Activated T-cell treated with anti-CD3 and anti-CD28 coated beads for 48 hours (primary cell): ENCODE data around the gene BDKRB1.

ENCODE experiments used
- DNase-seq: peaks from one replicate; pipeline ENCODE4 v3.0.0-alpha.2; 2020; ENCODE audit warnings: low read depth

The BDKRB1 gene

GRCh38 chr14:96281486-96281885 is 25.5 kb downstream of the BDKRB1 start:
- DNase-seq = no peak

DNA sequence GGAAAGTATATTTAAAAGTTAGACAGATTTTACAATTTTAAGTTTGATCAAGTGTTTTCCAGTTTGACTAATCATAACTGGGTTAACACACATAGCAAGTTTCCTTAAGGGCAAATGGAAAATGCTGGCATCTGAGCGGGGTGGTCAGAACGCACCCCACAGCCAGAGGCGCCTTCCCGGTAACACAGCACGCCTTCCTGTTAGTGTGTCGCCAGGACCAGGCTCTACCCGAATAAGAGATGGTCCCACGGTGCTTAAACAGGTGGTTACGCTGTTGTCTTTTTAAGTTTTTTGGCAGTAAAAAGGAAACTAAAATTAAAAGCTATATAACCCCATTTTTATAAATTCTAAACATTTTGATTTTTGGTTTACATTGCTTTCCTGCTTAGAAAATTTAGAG is 28.0 kb downstream of the BDKRB1 start:
- DNase-seq = no peak

DNA sequence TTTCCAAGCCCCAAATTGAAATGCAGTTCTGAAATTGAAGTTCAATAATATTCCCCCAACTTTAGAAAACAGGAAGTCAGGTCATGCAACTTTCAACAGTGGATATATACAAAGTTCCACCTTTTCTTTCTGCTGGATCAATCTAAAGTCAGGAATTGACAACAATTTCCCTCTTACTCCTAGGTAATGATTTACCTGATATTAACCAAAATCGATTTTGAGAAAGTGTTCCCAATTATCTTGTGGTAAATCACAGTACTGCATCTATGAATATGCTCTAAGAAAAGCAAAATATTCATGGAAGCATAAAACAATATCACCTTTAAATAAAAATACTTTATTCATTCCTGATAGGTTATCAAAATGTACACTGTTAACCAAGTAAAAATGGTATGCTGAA is 28.4 kb downstream of the BDKRB1 start:
- DNase-seq = no peak

DNA sequence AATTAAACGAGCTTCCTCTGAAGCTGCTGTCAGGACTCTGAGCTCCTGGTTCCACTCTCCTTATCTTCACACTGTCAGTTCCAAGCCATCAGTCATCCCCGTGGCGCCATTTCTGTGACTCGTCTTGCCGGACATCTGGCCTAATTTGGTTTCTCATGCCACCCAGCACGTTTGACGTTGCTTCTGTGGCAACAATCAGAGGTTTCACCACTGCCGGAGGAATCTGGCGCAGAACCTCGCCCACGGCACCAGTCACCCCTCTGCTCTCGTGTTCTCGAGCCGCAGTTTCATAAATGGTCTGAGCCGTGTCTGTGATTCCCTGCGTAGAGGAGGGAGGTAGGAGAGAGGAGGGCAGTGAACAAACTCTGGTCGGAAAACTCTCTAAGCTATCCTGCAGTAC is 29.7 kb downstream of the BDKRB1 start:
- DNase-seq = no peak

DNA sequence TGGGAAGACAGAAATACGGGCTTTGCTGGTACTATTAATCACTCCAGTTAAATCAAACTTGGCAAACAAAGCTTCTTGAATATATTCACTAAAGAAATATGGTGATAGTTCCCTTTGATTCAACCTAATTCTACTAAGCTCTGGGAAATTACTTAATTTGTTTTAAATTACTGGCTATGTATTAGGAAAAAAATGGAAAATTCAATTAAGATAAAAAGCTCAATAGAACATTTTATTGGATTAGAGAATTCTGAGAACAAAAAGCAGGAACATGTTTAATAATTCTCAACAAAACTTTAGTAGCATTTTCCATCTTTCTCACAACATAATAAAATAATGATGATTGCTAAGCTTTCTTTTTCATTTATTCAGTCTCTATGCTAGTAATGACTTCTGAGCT is 30.2 kb downstream of the BDKRB1 start:
- no peak for DNase-seq

DNA sequence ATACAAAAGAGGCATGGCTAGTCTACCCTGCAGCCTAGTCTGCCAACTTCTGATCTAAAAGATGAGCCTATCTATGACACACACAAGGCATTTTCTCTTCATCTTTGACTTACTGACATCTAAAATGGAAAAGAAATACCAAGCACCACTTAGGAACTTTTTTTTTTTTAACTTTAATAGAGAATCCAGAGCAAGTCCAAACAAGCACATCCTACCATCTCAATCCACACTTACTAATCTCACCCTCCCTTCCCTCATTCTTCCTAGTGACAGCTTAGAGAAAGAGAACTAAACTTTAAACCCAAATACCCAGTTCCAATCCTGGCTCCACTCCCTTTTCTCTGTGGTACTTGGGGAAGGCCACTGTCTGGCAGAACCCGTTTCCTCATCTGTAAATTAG is 31.8 kb downstream of the BDKRB1 start:
- no peak for DNase-seq

DNA sequence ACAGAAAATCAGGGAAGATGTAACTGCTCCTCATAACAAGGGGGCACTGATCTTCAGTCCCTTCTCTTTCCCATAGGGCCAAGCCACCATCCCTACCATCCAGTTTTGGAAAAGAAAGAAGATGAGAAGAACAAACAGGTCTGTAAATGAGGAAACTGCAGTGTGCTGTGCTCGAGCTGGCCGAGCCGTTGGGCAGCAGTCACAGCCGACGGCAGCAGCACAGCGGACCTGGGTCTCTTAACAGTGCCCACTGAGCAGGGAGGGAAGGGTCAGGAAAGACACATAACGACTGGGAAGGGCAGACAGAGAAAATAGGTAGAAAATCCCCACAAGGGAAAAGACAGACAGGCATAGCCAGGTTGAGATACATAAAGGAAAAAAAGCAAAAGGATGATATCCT is 38.2 kb downstream of the BDKRB1 start:
- DNase-seq = no peak

DNA sequence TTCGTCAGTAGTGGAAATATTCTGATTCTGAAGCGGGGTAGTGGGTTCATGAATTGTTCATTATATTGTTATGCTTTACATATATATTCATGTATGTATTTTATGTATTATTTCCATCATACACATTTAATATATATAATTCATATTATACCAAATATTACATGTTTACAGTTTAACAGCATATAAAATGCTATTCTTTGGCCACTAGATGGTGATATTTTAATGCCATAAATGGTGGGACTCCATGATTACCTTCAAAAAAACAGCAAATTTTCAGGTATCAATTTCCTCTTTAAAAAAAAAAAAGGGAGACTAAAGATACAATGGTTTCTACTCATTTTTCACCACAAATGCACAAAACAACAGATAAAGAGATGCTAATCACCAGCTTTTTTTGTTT is 41.0 kb downstream of the BDKRB1 start:
- no peak for DNase-seq

DNA sequence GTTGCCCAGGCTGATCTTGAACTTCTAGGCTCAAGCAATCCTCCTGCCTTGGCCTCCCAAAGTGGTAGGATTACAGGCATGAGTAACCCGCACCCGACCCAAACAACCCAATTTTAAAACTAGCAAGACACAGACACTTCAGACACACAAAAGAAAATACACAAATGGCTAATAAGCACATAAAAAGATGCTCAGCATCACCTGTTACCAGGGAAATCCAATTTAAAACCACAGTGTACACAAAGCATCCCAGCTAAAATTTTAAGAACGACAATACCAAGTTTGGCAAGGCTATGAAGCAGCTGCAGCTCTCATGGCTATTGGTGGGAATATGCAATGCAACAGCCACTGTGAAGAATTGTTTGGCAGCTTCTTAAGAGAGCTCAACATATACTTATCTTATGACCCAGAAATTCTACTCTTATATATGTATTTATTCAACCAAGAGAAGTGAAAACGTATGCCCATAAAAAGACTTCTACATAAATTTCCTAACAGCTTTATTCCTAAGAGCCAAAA is 42.0 kb downstream of the BDKRB1 start:
- no peak for DNase-seq

DNA sequence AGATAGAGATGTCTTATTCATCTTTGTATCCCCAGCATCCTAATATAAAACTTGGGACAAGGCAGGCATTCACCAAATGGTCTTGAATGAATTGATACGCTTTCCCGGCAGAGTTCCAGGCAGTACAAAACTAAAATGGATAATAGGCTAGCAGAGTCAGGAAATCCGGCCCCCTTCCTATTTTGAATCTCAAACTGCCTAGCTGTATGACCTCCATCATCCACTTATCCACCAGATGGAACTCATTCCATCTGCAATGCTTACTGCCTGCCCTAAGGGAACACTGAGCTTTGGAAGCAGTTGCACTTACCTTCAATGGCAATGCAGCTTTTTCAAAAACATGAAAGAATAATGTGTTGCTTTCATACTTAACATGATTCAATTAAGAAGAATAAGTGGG is 43.4 kb downstream of the BDKRB1 start:
- DNase-seq = no peak

GRCh38 chr14:96303981-96304380 is 48.0 kb downstream of the BDKRB1 start:
- no peak for DNase-seq

GRCh38 chr14:96304956-96305355 is 48.9 kb downstream of the BDKRB1 start:
- no peak for DNase-seq

DNA sequence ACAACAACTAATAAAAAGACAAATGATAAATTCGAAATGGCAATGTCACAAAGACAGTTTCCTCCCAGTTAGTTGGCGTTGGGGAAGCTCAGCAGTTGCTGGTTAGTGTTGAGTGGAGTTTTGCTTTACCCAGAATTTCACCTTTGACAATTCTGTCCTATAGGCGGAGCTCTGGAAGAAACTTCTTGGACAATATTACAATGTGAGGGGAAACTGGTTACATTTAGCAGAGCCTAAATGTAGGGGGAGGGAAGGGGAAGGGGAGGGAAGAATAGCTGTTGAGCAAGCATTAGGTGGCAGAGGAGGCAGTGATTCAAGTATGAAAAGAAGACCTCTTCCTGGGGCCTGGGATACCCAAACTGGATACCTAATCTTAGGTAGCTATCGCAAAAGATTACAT is 51.4 kb downstream of the BDKRB1 start:
- no peak for DNase-seq

DNA sequence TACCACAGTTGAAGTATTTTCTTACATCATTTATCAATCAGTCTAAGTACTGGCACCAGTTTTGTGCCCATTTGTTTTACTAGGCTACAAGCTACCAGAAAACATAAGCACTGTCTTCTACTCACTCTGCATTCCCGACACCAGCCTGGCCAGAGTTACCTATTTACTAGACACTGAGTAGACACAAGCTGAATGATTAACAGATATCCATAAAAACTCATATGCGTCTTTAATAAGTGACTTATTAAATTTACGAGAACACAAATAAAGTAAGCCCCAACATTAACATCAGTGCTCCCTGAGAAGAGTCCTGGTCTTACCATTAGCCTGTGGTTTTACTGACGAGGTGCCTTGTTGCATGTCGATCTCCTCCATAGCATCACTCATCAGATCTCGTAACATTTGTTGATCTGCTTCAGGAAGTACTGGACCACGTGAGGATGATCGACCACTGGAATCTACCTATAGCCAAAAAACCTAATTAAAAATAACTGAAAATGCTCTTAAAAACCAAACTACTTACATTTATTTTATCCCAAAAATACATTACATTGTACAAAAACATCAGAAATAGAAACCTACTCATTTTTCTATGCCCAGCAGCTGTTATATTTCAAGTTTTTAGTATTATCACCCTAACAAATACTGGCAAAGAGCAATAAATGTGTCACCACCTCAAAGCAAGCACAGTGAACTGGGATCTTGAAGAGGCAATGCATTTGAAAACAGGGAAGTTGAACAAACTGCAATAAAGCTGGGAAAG is 53.3 kb downstream of the BDKRB1 start:
- no peak for DNase-seq

DNA sequence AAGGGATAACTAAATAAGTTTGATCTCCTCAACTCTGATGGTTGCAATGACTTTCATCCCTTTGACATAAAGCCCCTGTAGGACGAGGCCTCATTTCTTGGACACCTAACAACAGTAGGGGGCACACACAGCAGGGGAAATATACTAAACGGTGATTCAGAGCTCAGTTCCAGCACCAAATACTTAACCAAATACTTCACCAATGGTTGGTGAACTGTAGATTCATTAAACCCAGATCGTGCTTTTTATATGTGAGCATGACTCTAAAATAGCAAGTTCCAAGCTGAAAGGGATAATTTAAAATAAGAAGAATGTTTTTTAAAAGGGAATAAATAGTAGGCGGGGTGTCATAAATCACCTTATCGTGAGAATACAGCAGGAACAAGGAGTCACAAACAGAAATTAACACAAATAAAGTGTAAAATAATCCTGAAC is 53.9 kb downstream of the BDKRB1 start:
- DNase-seq = no peak

DNA sequence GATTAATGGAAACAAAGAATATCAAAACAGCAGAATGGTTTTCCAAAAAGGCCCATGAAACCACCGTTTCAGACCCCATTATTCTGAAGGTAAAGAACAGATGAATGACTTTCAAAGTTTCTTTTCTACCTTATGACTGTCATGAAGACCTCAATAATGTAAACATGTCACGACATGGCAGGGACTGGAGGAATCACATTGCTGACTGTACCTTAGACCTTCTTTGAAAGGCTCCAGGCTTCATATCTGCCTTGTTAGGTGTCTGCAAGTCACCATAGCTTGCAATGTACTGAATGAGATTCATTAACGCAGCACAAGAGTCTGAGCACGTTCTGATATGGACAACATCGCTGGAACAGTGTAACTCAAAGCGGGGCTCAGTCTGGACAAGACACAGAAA is 54.9 kb downstream of the BDKRB1 start:
- DNase-seq = no peak
